ENCODE results near the gene KL. TPM values are rescaled to one million over a fixed set of nuclear protein-coding genes. Genes with fewer than 3 reads are reported as not detected.

The KL gene
- total and polyA plus RNA-seq, 2 of the 8 experiments (the other 6 are each of a cell fraction or from before 2014, with no cell fraction given): 0.02 TPM; not detected in 1

DNA sequence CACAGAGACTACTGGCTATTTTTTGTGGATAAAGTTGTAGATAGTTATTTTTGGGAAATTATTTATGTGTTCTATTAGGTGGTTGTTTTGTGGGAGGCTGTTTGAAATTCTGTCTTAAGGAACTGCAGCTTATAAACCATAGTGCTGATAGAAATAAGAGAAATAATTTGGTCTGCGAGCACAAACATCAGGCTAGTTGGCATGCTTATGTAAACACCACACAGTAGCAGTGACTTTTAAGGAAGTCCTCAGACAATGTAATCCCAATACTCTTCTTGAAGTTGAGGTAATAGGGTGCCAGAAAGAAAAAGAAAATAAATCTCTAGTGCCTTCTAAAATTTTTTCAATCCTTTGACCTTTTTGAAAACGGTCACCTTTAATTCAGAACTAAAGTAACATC lies 23.9 kb downstream of the KL start (continued):
- TF ChIP-seq, protein P1, sequence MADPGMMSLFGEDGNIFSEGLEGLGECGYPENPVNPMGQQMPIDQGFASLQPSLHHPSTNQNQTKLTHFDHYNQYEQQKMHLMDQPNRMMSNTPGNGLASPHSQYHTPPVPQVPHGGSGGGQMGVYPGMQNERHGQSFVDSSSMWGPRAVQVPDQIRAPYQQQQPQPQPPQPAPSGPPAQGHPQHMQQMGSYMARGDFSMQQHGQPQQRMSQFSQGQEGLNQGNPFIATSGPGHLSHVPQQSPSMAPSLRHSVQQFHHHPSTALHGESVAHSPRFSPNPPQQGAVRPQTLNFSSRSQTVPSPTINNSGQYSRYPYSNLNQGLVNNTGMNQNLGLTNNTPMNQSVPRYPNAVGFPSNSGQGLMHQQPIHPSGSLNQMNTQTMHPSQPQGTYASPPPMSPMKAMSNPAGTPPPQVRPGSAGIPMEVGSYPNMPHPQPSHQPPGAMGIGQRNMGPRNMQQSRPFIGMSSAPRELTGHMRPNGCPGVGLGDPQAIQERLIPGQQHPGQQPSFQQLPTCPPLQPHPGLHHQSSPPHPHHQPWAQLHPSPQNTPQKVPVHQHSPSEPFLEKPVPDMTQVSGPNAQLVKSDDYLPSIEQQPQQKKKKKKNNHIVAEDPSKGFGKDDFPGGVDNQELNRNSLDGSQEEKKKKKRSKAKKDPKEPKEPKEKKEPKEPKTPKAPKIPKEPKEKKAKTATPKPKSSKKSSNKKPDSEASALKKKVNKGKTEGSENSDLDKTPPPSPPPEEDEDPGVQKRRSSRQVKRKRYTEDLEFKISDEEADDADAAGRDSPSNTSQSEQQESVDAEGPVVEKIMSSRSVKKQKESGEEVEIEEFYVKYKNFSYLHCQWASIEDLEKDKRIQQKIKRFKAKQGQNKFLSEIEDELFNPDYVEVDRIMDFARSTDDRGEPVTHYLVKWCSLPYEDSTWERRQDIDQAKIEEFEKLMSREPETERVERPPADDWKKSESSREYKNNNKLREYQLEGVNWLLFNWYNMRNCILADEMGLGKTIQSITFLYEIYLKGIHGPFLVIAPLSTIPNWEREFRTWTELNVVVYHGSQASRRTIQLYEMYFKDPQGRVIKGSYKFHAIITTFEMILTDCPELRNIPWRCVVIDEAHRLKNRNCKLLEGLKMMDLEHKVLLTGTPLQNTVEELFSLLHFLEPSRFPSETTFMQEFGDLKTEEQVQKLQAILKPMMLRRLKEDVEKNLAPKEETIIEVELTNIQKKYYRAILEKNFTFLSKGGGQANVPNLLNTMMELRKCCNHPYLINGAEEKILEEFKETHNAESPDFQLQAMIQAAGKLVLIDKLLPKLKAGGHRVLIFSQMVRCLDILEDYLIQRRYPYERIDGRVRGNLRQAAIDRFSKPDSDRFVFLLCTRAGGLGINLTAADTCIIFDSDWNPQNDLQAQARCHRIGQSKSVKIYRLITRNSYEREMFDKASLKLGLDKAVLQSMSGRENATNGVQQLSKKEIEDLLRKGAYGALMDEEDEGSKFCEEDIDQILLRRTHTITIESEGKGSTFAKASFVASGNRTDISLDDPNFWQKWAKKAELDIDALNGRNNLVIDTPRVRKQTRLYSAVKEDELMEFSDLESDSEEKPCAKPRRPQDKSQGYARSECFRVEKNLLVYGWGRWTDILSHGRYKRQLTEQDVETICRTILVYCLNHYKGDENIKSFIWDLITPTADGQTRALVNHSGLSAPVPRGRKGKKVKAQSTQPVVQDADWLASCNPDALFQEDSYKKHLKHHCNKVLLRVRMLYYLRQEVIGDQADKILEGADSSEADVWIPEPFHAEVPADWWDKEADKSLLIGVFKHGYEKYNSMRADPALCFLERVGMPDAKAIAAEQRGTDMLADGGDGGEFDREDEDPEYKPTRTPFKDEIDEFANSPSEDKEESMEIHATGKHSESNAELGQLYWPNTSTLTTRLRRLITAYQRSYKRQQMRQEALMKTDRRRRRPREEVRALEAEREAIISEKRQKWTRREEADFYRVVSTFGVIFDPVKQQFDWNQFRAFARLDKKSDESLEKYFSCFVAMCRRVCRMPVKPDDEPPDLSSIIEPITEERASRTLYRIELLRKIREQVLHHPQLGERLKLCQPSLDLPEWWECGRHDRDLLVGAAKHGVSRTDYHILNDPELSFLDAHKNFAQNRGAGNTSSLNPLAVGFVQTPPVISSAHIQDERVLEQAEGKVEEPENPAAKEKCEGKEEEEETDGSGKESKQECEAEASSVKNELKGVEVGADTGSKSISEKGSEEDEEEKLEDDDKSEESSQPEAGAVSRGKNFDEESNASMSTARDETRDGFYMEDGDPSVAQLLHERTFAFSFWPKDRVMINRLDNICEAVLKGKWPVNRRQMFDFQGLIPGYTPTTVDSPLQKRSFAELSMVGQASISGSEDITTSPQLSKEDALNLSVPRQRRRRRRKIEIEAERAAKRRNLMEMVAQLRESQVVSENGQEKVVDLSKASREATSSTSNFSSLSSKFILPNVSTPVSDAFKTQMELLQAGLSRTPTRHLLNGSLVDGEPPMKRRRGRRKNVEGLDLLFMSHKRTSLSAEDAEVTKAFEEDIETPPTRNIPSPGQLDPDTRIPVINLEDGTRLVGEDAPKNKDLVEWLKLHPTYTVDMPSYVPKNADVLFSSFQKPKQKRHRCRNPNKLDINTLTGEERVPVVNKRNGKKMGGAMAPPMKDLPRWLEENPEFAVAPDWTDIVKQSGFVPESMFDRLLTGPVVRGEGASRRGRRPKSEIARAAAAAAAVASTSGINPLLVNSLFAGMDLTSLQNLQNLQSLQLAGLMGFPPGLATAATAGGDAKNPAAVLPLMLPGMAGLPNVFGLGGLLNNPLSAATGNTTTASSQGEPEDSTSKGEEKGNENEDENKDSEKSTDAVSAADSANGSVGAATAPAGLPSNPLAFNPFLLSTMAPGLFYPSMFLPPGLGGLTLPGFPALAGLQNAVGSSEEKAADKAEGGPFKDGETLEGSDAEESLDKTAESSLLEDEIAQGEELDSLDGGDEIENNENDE (IDR thresholded peaks at IDR 0.05; ENCODE audit: insufficient replicate concordance, low read length): no peak
- TF ChIP-seq SAP30 (IDR thresholded peaks at IDR 0.05; ENCODE audit: insufficient read depth, insufficient replicate concordance, low read length): no peak
- TF ChIP-seq, protein P2, sequence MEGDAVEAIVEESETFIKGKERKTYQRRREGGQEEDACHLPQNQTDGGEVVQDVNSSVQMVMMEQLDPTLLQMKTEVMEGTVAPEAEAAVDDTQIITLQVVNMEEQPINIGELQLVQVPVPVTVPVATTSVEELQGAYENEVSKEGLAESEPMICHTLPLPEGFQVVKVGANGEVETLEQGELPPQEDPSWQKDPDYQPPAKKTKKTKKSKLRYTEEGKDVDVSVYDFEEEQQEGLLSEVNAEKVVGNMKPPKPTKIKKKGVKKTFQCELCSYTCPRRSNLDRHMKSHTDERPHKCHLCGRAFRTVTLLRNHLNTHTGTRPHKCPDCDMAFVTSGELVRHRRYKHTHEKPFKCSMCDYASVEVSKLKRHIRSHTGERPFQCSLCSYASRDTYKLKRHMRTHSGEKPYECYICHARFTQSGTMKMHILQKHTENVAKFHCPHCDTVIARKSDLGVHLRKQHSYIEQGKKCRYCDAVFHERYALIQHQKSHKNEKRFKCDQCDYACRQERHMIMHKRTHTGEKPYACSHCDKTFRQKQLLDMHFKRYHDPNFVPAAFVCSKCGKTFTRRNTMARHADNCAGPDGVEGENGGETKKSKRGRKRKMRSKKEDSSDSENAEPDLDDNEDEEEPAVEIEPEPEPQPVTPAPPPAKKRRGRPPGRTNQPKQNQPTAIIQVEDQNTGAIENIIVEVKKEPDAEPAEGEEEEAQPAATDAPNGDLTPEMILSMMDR (IDR thresholded peaks at IDR 0.05; ENCODE audit: control extremely low read depth in 1 of 3, insufficient read depth in 1 of 3, low read depth in 1 of 3, low read length in 3 of 3): no peak
- TF ChIP-seq, protein P3, sequence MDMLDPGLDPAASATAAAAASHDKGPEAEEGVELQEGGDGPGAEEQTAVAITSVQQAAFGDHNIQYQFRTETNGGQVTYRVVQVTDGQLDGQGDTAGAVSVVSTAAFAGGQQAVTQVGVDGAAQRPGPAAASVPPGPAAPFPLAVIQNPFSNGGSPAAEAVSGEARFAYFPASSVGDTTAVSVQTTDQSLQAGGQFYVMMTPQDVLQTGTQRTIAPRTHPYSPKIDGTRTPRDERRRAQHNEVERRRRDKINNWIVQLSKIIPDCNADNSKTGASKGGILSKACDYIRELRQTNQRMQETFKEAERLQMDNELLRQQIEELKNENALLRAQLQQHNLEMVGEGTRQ (IDR thresholded peaks at IDR 0.05; ENCODE audit: low read length): no peak
- no peak for TF ChIP-seq CTBP2 (IDR thresholded peaks at IDR 0.05; ENCODE audit: borderline replicate concordance, insufficient read depth, insufficient read length, low read length)
